Measurements from ENCODE around the gene SLC6A11. TPM values are rescaled to one million over a fixed set of nuclear protein-coding genes. Genes with fewer than 3 reads are reported as not detected.

The SLC6A11 gene
- not detected for total RNA-seq

- Mint-ChIP-seq H3K27ac (no peak within 1 kb of the TSS), H3K36me3 (no peaks in the 10 kb centered on the region), H3K27me3 (peaks cover 13 to 28% of the 10 kb centered on the region in 2 donors), H3K4me1 (ENCODE audit: low read depth in 2 of 2) (no peaks in the 10 kb centered on the region), H3K4me3 (no peak within 1 kb of the TSS), H3K9me3 (no peaks in the 10 kb centered on the region)
- DNase-seq (ENCODE audit: low spot score) (no peak), ATAC-seq (peak; percentile 29 to 33)
These were observed at the start of gene SLC6A11 for GRCh38 chr3:10816019-10816862. Gene SLC6A11 (plus strand): TSS chr3:10816228. CDS start chr3:10816266, 38 bp downstream.

- Mint-ChIP-seq H3K4me3 (no peak overlapping the region), H3K9me3 (no peaks in the 10 kb centered on the region), H3K4me1 (ENCODE audit: low read depth in 2 of 2) (peaks cover 0 to 1% of the 10 kb centered on the region in 2 donors), H3K27me3 (peaks cover 6 to 12% of the 10 kb centered on the region in 2 donors), H3K36me3 (no peaks in the 10 kb centered on the region), H3K27ac (no peak overlapping the region)
- ATAC-seq = no peak
- no peak for DNase-seq (ENCODE audit: low spot score)
These were observed 47.2 kb upstream of the SLC6A11 start for GRCh38 chr3:10768708-10769394.

- Mint-ChIP-seq H3K27ac (no peak overlapping the region), H3K27me3 (peaks cover 11 to 13% of the 10 kb centered on the region in 2 donors), H3K36me3 (no peaks in the 10 kb centered on the region), H3K9me3 (no peaks in the 10 kb centered on the region), H3K4me1 (ENCODE audit: low read depth in 2 of 2) (peaks cover 0 to 2% of the 10 kb centered on the region in 2 donors), H3K4me3 (no peak overlapping the region)
- ATAC-seq (no peak), DNase-seq (ENCODE audit: low spot score) (no peak)
These were observed 45.5 kb upstream of the SLC6A11 start for GRCh38 chr3:10770547-10770946.

GRCh38 chr3:10770981-10771380, 45.0 kb upstream of the SLC6A11 start:
- Mint-ChIP-seq H3K4me1 (ENCODE audit: low read depth in 2 of 2) (peaks cover 0 to 2% of the 10 kb centered on the region in 2 donors), H3K36me3 (no peaks in the 10 kb centered on the region), H3K27me3 (peaks cover 11 to 15% of the 10 kb centered on the region in 2 donors), H3K4me3 (no peak overlapping the region), H3K9me3 (no peaks in the 10 kb centered on the region), H3K27ac (no peak overlapping the region)
- ATAC-seq (no peak), DNase-seq (ENCODE audit: low spot score) (no peak)

- no peaks in the 10 kb centered on the region for H3K9me3 Mint-ChIP-seq
- H3K4me3 Mint-ChIP-seq = no peak overlapping the region
- no peak for DNase-seq (ENCODE audit: low spot score)
- no peaks in the 10 kb centered on the region for H3K36me3 Mint-ChIP-seq
- peaks cover 0 to 2% of the 10 kb centered on the region in 2 donors for H3K4me1 Mint-ChIP-seq (ENCODE audit: low read depth in 2 of 2)
- H3K27me3 Mint-ChIP-seq = peaks cover 11 to 15% of the 10 kb centered on the region in 2 donors
- H3K27ac Mint-ChIP-seq = no peak overlapping the region
- ATAC-seq = no peak
These were observed 44.4 kb upstream of the SLC6A11 start for GRCh38 chr3:10771486-10772270.

GRCh38 chr3:10772271-10773161, 43.5 kb upstream of the SLC6A11 start:
- H3K36me3 Mint-ChIP-seq = no peaks in the 10 kb centered on the region
- H3K9me3 Mint-ChIP-seq = no peaks in the 10 kb centered on the region
- no peak for DNase-seq (ENCODE audit: low spot score)
- H3K4me3 Mint-ChIP-seq = no peak overlapping the region
- no peak for ATAC-seq
- H3K27me3 Mint-ChIP-seq = peaks cover 11 to 15% of the 10 kb centered on the region in 2 donors
- no peak overlapping the region for H3K27ac Mint-ChIP-seq
- H3K4me1 Mint-ChIP-seq (ENCODE audit: low read depth in 2 of 2) = peaks cover 0 to 2% of the 10 kb centered on the region in 2 donors

- DNase-seq (ENCODE audit: low spot score) = no peak
These were observed 41.8 kb upstream of the SLC6A11 start for GRCh38 chr3:10774129-10774670.

GRCh38 chr3:10774825-10775224, 41.2 kb upstream of the SLC6A11 start:
- Mint-ChIP-seq H3K9me3 (no peaks in the 10 kb centered on the region), H3K27ac (no peak overlapping the region), H3K36me3 (no peaks in the 10 kb centered on the region), H3K27me3 (peaks cover 10 to 14% of the 10 kb centered on the region in 2 donors), H3K4me1 (ENCODE audit: low read depth in 2 of 2) (peaks cover 0 to 2% of the 10 kb centered on the region in 2 donors), H3K4me3 (no peak overlapping the region)
- no peak for ATAC-seq
- DNase-seq (ENCODE audit: low spot score) = no peak

More at GRCh38 chr3:10774129-10774670, 41.8 kb upstream of the SLC6A11 start:
- peaks cover 0 to 2% of the 10 kb centered on the region in 2 donors for H3K4me1 Mint-ChIP-seq (ENCODE audit: low read depth in 2 of 2)
- H3K4me3 Mint-ChIP-seq = no peak overlapping the region
- H3K36me3 Mint-ChIP-seq = no peaks in the 10 kb centered on the region
- H3K27ac Mint-ChIP-seq = no peak overlapping the region
- ATAC-seq = no peak
- peaks cover 11 to 12% of the 10 kb centered on the region in 2 donors for H3K27me3 Mint-ChIP-seq
- no peaks in the 10 kb centered on the region for H3K9me3 Mint-ChIP-seq

GRCh38 chr3:10775259-10775658, 40.8 kb upstream of the SLC6A11 start:
- H3K4me1 Mint-ChIP-seq (ENCODE audit: low read depth in 2 of 2) = peaks cover 0 to 2% of the 10 kb centered on the region in 2 donors
- H3K36me3 Mint-ChIP-seq = no peaks in the 10 kb centered on the region
- H3K9me3 Mint-ChIP-seq = no peaks in the 10 kb centered on the region
- ATAC-seq (no peak), DNase-seq (ENCODE audit: low spot score) (no peak)
- H3K27ac Mint-ChIP-seq = no peak overlapping the region
- H3K27me3 Mint-ChIP-seq = peaks cover 10 to 19% of the 10 kb centered on the region in 2 donors
- no peak overlapping the region for H3K4me3 Mint-ChIP-seq

GRCh38 chr3:10775828-10776227, 40.2 kb upstream of the SLC6A11 start:
- no peak overlapping the region for H3K4me3 Mint-ChIP-seq
- no peaks in the 10 kb centered on the region for H3K9me3 Mint-ChIP-seq
- H3K4me1 Mint-ChIP-seq (ENCODE audit: low read depth in 2 of 2) = peaks cover 0 to 2% of the 10 kb centered on the region in 2 donors
- H3K27ac Mint-ChIP-seq = no peak overlapping the region
- peaks cover 9 to 21% of the 10 kb centered on the region in 2 donors for H3K27me3 Mint-ChIP-seq
- no peaks in the 10 kb centered on the region for H3K36me3 Mint-ChIP-seq
- ATAC-seq (no peak), DNase-seq (ENCODE audit: low spot score) (no peak)

GRCh38 chr3:10777627-10778026, 38.4 kb upstream of the SLC6A11 start:
- no peak for DNase-seq (ENCODE audit: low spot score)
- Mint-ChIP-seq H3K4me1 (ENCODE audit: low read depth in 2 of 2) (peaks cover 0 to 2% of the 10 kb centered on the region in 2 donors), H3K4me3 (no peak overlapping the region), H3K27ac (no peak overlapping the region), H3K36me3 (no peaks in the 10 kb centered on the region), H3K9me3 (no peaks in the 10 kb centered on the region), H3K27me3 (peaks cover 9 to 17% of the 10 kb centered on the region in 2 donors)
- ATAC-seq = no peak

- H3K27me3 Mint-ChIP-seq = peaks cover 11 to 17% of the 10 kb centered on the region in 2 donors
- no peak for DNase-seq (ENCODE audit: low spot score)
- no peaks in the 10 kb centered on the region for H3K9me3 Mint-ChIP-seq
- no peaks in the 10 kb centered on the region for H3K36me3 Mint-ChIP-seq
- peaks cover 3 to 6% of the 10 kb centered on the region in 2 donors for H3K4me1 Mint-ChIP-seq (ENCODE audit: low read depth in 2 of 2)
- no peak for ATAC-seq
- H3K27ac Mint-ChIP-seq = no peak overlapping the region
- H3K4me3 Mint-ChIP-seq = no peak overlapping the region
These were observed 37.3 kb upstream of the SLC6A11 start for GRCh38 chr3:10778492-10779292.

Data from natural killer cell treated with Interleukin-12 subunit alpha and Interleukin-12 subunit beta and Interleukin-15 and Interleukin-18, amount 100 ng/mL, for 72 hours (primary cell).